GM18499 (cell line): ENCODE measurements around the gene HNRNPA2B1.
"Not testable (repeated sequence)": the region's sequence is repeated elsewhere in the genome, so short reads cannot be mapped to it uniquely, and the experiment has no call there.

Experiments used
- ATAC-seq: cut with Tn5 transposase; IDR thresholded peaks from one replicate; pipeline ENCODE4 v1.9.1; 2021; ENCODE audit warnings: moderate number of reproducible peaks; ENCODE audit not compliant: insufficient read depth, unreplicated experiment

Gene HNRNPA2B1

DNA sequence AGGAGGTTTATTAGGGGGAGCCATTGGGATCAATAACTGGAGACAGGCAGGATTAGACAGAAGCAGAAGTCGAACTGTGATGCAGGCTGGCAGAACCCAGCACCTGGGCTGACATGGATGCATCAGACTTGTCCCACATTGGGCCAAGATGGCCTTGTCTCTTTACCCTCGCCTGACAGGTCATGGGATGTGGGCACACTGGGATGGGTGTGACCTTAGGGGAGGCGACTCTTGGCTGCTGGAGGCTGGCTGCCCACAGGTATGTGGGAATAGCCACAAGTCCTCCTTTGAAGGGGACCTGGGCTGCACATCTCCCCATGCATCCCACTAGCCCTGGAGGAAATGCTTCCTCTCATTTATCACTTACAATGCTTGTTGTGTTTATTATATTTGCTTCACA is 31.3 kb downstream of the HNRNPA2B1 start:
- ATAC-seq, result no peak

DNA sequence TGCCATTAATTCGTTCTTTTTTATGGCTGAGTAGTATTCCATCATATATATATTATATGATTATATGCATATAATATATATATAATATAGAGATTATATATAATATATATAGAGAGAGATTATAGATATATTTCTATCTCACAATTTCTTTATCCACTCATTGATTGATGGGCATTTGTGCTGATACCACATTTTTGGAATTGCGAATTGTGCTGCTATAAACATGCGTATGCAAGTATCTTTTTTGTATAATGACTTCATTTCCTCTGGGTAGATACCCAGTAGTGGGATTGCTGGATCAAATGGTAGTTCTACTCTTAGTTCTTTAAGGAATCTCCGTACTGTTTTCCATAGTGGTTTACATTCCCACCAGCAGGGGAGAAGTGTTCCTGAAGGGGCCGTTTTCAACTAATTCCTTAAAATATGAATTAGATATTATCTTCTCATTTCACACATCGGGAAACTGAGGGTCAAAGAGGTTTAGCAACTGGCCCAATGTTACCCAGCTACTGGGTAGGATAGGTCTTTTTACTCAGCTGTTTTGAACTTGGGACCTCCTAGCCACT is 32.0 kb downstream of the HNRNPA2B1 start:
- no peak for ATAC-seq

GRCh38 chr7:26167303-26167934 is 33.1 kb downstream of the HNRNPA2B1 start:
- ATAC-seq, result no peak

DNA sequence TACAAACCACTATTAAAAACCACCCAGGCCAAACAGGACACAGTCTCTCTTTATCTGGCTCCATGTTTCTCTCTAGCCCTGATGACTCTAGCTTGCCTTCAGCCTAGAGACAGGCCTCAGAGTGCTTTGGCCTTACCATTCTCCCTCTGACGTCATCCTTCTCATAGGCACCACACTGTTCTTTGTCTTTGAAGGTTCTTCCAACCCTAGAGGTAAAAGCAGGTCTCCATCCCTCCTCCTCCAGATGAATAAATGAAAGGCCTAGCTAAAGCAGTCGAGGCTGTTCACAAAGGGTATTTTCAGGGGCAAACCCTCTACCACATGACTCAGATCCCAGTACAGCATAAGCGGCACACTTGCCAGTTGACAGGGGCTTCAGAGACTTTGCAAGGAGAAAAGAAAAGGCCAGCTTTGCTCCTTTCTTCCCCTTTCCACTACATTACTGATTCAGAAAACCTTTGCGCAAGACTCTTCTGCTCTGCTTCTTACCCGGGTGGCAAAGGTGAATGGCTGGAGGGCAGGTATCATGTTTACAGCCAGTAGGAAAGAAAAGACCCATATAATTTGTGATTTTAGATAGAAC is 33.8 kb downstream of the HNRNPA2B1 start:
- no peak for ATAC-seq

DNA sequence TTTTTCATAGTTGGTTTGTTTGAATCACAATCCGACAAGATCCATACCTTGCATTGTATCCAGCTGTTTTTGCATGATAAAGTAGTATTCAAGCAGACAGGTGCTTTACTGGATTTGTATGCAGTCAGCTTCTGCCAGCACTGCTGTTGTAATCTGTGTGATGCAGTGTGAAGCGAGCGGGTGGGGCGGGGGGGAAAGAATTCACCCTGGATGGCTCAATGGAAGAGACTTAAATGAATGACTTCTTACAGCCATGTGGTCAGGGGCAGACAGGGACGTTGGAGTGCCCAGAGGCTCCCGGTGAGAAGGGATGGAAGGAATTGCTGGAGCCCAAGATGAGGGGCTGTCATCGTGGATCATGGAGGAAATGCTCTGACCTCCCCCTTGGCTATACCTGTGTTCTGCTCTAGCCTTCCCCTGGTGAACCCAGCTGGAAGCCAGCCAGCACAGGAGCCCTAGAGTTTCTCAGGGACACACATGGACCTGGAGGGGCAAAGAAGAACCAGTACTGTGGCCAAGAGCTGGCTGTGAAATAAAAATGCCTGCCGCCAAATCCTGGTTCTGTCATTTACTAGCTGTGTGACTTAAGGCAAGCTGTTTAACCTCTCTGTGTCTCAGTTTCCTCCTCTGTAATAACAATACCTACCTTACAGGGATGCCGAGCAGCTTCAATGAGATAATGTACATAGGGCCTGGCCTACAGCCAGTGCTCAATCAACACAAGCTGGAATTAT is 34.4 kb downstream of the HNRNPA2B1 start:
- no peak for ATAC-seq

GRCh38 chr7:26163804-26164203 is 36.7 kb downstream of the HNRNPA2B1 start:
- ATAC-seq, result not testable (repeated sequence)

GRCh38 chr7:26162431-26162830 is 38.1 kb downstream of the HNRNPA2B1 start:
- no peak for ATAC-seq

DNA sequence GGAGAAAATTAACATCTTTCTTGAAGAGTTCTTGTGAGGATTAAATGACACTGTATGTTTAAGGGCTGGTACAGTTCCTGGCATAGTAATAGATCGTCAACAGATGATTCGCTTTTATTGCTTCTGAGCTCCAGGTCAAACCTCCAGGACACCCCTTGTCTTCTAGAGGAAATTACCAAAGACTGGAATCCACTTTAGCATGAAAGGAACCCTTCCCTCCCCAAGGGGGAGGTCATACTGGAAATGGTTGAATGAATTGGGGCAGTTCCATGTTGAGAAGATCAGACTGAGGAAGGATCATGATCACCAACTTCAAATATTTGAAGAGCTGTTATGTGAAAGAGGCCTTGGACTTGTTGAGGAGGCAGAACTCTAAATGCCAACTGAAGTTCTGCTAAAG is 39.6 kb downstream of the HNRNPA2B1 start:
- ATAC-seq, result no peak

DNA sequence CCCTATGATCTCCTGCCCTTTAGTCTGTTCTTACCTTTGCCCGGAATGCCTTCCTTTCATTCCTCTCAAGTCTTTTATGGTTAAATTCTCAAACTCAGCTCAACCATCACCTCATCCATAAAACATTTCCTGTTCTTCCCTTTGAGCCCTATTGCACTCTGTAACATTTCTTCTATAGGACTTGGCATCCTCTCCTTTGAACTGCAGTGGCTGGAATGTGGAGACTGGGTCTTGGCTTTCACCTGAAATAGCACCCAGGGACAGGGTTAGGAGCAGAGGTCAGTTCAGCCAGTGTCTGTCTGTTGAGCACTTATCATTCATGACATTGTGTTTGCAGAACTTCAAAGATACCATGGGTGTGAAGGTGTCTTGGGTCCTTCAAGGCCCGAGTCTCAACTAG is 41.3 kb downstream of the HNRNPA2B1 start:
- ATAC-seq, result no peak

GRCh38 chr7:26157520-26158105 is 42.9 kb downstream of the HNRNPA2B1 start:
- ATAC-seq, result no peak

GRCh38 chr7:26156451-26157420 is 43.8 kb downstream of the HNRNPA2B1 start:
- ATAC-seq, result no peak

GRCh38 chr7:26155531-26156375 is 44.8 kb downstream of the HNRNPA2B1 start:
- ATAC-seq, result no peak

GRCh38 chr7:26153823-26154783 is 46.4 kb downstream of the HNRNPA2B1 start:
- ATAC-seq, result no peak

DNA sequence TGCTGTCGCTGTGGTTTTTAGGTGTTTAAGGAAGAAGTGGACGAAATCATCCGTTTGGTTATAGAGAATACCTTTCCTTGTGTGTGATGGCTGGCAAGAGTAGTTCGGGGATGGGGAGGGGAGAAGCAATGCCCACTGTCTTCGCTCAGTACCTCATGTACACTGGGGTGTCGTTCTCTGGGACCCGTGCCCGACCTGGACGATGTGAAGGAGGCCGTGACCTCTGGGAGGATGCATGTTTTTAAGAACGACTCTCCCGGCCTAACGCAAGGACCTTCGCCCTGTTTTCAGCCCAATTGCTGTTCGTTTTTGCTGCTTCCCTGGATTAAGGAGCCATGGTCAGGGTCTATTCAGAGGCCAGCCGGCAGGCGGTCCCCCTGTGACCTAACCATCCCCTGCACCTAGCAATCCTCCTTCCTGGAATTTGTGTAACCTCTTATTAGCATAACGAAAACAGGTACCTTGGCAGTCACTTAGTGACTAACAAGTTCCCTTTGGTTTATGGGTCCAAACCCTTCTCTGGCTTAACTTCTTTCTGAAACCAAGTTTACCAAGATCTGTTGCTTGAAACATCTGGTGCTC is 47.2 kb downstream of the HNRNPA2B1 start:
- ATAC-seq, result no peak

GRCh38 chr7:26152782-26153240 is 47.7 kb downstream of the HNRNPA2B1 start:
- not testable (repeated sequence) for ATAC-seq

DNA sequence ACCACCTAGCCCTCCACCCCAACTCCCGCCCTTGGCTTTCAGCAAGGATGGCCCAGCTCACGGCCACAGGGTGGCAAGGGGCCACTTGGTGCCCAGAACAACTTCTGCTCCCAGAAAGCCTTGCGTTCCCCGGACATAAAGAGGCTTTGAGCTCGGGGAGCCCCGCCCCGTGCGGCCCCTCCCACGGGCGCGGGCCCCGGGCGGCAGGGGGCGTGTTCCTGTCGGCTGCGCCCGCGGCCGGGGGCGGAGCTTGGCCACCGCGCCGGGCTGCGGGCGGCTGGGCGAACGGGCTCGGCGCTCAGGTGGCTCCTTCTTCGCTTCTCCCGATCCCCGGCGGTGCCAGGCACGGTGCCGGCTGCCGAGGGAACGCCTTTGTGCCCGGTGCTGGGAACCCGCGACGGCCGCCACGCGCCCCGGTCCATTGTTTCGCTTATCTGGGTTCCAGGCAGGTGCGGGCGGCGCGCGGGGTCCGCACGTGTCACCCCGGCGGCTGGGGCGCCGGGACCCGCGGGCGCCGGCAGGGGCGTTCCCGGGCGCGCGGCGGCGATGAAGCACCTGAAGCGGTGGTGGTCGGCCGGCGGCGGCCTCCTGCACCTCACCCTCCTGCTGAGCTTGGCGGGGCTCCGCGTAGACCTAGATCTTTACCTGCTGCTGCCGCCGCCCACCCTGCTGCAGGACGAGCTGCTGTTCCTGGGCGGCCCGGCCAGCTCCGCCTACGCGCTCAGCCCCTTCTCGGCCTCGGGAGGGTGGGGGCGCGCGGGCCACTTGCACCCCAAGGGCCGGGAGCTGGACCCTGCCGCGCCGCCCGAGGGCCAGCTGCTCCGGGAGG is 48.4 kb downstream of the HNRNPA2B1 start, which contains the start of gene NFE2L3:
Gene NFE2L3 (plus strand): TSS at position 246 of the 829 bp plus-strand sequence. CDS start 301 bp downstream, at position 547.
- peak; percentile 37 for ATAC-seq

- no peak for ATAC-seq
Observed at GRCh38 chr7:26151650-26151952, 48.9 kb downstream of the HNRNPA2B1 start.
